Lower leg skin (tissue), 4 donors: ENCODE results near the gene BZW1. TPM values are rescaled to one million over a fixed set of nuclear protein-coding genes. Genes with fewer than 3 reads are reported as not detected.
"Not testable (repeated sequence)": the region's sequence is repeated elsewhere in the genome, so short reads cannot be mapped to it uniquely, and the experiment has no call there.

Experiments
- DNase-seq, 2 donors: peaks; one replicate each; pipeline ENCODE4 v3.0.0-alpha.2; 2019; ENCODE audit warnings: low spot score in 2 of 2
- H3K4me3 ChIP-seq: fragments of 200-600 bp; sonication (generic); 2 replicates; pipeline ENCODE4 v1.5.1; 2017; ENCODE audit warnings: mild to moderate bottlenecking, low read depth; ENCODE audit not compliant: poor library complexity, severe bottlenecking
- CTCF ChIP-seq, 3 donors: fragments of 450-650 bp; IDR thresholded peaks; one replicate each; pipeline ENCODE4 v1.5.1; 2016; ENCODE audit warnings: antibody characterized with exemption in 3 of 3, mild to moderate bottlenecking in 3 of 3, moderate library complexity in 2 of 3
- POLR2A ChIP-seq, 2 donors: fragments of 450-650 bp; IDR thresholded peaks; one replicate each; pipeline ENCODE4 v1.6.1; 2016 to 2017; ENCODE audit warnings: antibody characterized with exemption in 2 of 2, mild to moderate bottlenecking in 1 of 2, moderate library complexity in 1 of 2
- WGBS, 2 donors: methylation state at CpG; one replicate each; pipeline ENCODE4 v1.1.5; 2018; 5-methylcytosine and 5-hydroxymethylcytosine counted together
- intact Hi-C: fragments of 100-400 bp; cut with DNase I; formaldehyde crosslinking; loops from one replicate; pipeline ENCODE4 v1.15.0; 2023; ENCODE audit warnings: low total_unique reads
- total RNA-seq, 4 donors: library from RNA; depleted of rRNA; stranded (reverse); fragments of >200 nt; gene quantifications; one replicate each; pipeline ENCODE4 v1.1.0, GENCODE V29; 2016

BZW1 gene
- total RNA-seq, 4 donors from 2014 or later, result 57.6 to 156 (median 148) TPM

GRCh38 chr2:200794143-200794542 is 17.6 kb upstream of the BZW1 start:
- DNase-seq, result no peak
- TF ChIP-seq POLR2A (IDR thresholded peaks at IDR 0.05), result no peak
- no peak for TF ChIP-seq CTCF (IDR thresholded peaks at IDR 0.05)
- 78 to 87% methylated on average over 2 of the region's 2 CpGs for WGBS, 2 donors
- H3K4me3 ChIP-seq, result no peak overlapping the region
- intact Hi-C loops, result no loop called here

GRCh38 chr2:200795028-200795440 is 16.7 kb upstream of the BZW1 start:
- intact Hi-C loops, result no loop called here
- H3K4me3 ChIP-seq, result no peak overlapping the region
- no peak for DNase-seq
- WGBS, 2 donors, result 66 to 80% methylated on average over 8 of the region's 8 CpGs
- TF ChIP-seq CTCF (IDR thresholded peaks at IDR 0.05) (no peak), POLR2A (IDR thresholded peaks at IDR 0.05) (no peak)

GRCh38 chr2:200796561-200796960 is 15.1 kb upstream of the BZW1 start:
- H3K4me3 ChIP-seq, result no peak overlapping the region
- no peak for DNase-seq
- TF ChIP-seq CTCF (IDR thresholded peaks at IDR 0.05) (no peak), POLR2A (IDR thresholded peaks at IDR 0.05) (no peak)
- intact Hi-C loops, result no loop called here
- 63 to 89% methylated on average over 1 of the region's 1 CpG for WGBS, 2 donors

GRCh38 chr2:200797242-200797770 is 14.4 kb upstream of the BZW1 start:
- intact Hi-C loops, result no loop called here
- H3K4me3 ChIP-seq, result no peak overlapping the region
- TF ChIP-seq CTCF (IDR thresholded peaks at IDR 0.05) (no peak), POLR2A (IDR thresholded peaks at IDR 0.05) (no peak)
- 80 to 84% methylated on average over 7 of the region's 7 CpGs for WGBS, 2 donors
- DNase-seq, result peak in 1 of 2 donors; percentile 29

GRCh38 chr2:200798514-200798913 is 13.2 kb upstream of the BZW1 start:
- TF ChIP-seq CTCF (IDR thresholded peaks at IDR 0.05) (no peak), POLR2A (IDR thresholded peaks at IDR 0.05) (no peak)
- no peak for DNase-seq
- intact Hi-C loops, result no loop called here
- H3K4me3 ChIP-seq, result no peak overlapping the region
- 85 to 96% methylated on average over 1 of the region's 1 CpG for WGBS, 2 donors

- no peak overlapping the region for H3K4me3 ChIP-seq
- intact Hi-C loops, result no loop called here
- WGBS, 2 donors, result 88 to 94% methylated on average over 2 of the region's 2 CpGs
- TF ChIP-seq POLR2A (IDR thresholded peaks at IDR 0.05) (no peak), CTCF (IDR thresholded peaks at IDR 0.05) (no peak)
- DNase-seq, result no peak
These were observed 11.3 kb upstream of the BZW1 start for GRCh38 chr2:200800458-200800857.

GRCh38 chr2:200801431-200801830 is 10.3 kb upstream of the BZW1 start:
- DNase-seq, intact Hi-C loops, H3K4me3 ChIP-seq: not testable (repeated sequence)
- WGBS, 2 donors, result no CpG with 5 or more reads among the region's 1 CpG
